ENCODE data around the gene GLUD2. TPM values are rescaled to one million over a fixed set of nuclear protein-coding genes. Genes with fewer than 3 reads are reported as not detected.

Gene GLUD2
- polyA plus RNA-seq, 1 of the 3 experiments (the other 2 are of a cell fraction), result 0.03 TPM

GRCh38 chrX:120999413-120999812 lies 48.0 kb upstream of the GLUD2 start (continued):
- TF ChIP-seq USF2 (IDR thresholded peaks at IDR 0.05; ENCODE audit: borderline replicate concordance, low read depth, low read length) (no peak), NRF1 (IDR thresholded peaks at IDR 0.05; ENCODE audit: low read depth, low read length) (no peak), CHD2 (IDR thresholded peaks at IDR 0.05; ENCODE audit: low read length, partially characterized antibody) (no peak), POLR2AphosphoS5 (IDR thresholded peaks at IDR 0.05; ENCODE audit: low read depth, low read length) (no peak), IRF3 (IDR thresholded peaks at IDR 0.05; ENCODE audit: low read depth, low read length) (no peak)

DNA sequence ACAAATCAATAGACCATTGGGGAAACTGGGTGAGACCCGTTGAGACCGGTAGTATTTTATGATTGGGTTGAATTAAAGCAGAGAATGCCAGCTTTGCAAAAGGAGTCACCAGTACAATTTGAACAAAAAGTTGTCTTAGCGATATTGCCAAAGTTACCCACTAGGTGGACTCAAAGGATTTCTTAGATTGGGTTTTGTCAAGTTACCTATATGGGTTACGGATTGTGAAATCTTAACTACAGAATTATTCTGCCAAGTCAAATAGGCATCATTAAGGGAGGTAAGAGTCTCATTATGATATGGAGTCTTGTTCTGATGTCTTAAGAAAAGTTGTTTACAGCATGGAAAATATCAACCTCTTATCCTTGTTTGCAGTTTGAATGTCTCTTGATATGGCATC lies 46.8 kb upstream of the GLUD2 start:
- no peaks in the 10 kb centered on the region for H4K20me1 ChIP-seq (ENCODE audit: insufficient read depth)
- ChIA-PET CTCF (interaction anchor here (0.7 kb wide), 1 partner anchor 9 kb away, joined by 5 read pairs; no protein-coding TSS in a partner anchor), POLR2A (no interaction called here)
- no peaks in the 10 kb centered on the region for H3K9me3 ChIP-seq
- no peaks in the 10 kb centered on the region for H3F3A ChIP-seq (replicated peaks; ENCODE audit: insufficient read depth)
- H3K9ac ChIP-seq, result no peak overlapping the region
- no peaks in the 10 kb centered on the region for H3K4me1 ChIP-seq (ENCODE audit: control insufficient read depth in 1 of 2, insufficient read depth in 2 of 2, low read depth in 1 of 2, low read length in 1 of 2)
- H3K27me3 ChIP-seq (ENCODE audit: insufficient read depth), result no peaks in the 10 kb centered on the region; the same call in 1 of the 2 replicates
- no peaks in the 10 kb centered on the region; the same call in 1 of the 2 replicates for H3K9me2 ChIP-seq
- DNase-seq, result peak; percentile 3
- H3K27ac ChIP-seq (ENCODE audit: low read depth in 2 of 2, low read length in 1 of 2), result no peak overlapping the region
- H3K79me2 ChIP-seq (ENCODE audit: insufficient read depth), result no peaks in the 10 kb centered on the region
- H3K4me3 ChIP-seq (ENCODE audit: low read depth in 2 of 2, low read length in 1 of 2), result no peak overlapping the region
- WGBS (ENCODE audit: low lambda C conversion rate), result 8% methylated on average over 4 of the region's 4 CpGs
- H3K36me3 ChIP-seq (replicated peaks in 1 of 2; ENCODE audit: control insufficient read depth in 1 of 2, insufficient read depth in 2 of 2, low read length in 1 of 2), result no peaks in the 10 kb centered on the region
- H2AFZ ChIP-seq (ENCODE audit: low read depth), result no peak overlapping the region
- no peak overlapping the region for H3K4me2 ChIP-seq
- no peak for TF ChIP-seq FOXM1 (IDR thresholded peaks at IDR 0.05; ENCODE audit: low read depth)
- peak; percentile 36 for TF ChIP-seq RAD21 (IDR thresholded peaks at IDR 0.05; ENCODE audit: low read length)
- TF ChIP-seq NRF1 (IDR thresholded peaks at IDR 0.05; ENCODE audit: low read depth, low read length), result no peak
- TF ChIP-seq, protein P1, sequence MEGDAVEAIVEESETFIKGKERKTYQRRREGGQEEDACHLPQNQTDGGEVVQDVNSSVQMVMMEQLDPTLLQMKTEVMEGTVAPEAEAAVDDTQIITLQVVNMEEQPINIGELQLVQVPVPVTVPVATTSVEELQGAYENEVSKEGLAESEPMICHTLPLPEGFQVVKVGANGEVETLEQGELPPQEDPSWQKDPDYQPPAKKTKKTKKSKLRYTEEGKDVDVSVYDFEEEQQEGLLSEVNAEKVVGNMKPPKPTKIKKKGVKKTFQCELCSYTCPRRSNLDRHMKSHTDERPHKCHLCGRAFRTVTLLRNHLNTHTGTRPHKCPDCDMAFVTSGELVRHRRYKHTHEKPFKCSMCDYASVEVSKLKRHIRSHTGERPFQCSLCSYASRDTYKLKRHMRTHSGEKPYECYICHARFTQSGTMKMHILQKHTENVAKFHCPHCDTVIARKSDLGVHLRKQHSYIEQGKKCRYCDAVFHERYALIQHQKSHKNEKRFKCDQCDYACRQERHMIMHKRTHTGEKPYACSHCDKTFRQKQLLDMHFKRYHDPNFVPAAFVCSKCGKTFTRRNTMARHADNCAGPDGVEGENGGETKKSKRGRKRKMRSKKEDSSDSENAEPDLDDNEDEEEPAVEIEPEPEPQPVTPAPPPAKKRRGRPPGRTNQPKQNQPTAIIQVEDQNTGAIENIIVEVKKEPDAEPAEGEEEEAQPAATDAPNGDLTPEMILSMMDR (IDR thresholded peaks at IDR 0.05), result peak; percentile 56
- TF ChIP-seq SMC3 (IDR thresholded peaks at IDR 0.05; ENCODE audit: low read depth, low read length), result peak; percentile 16; the same call in 1 of the 2 replicates

DNA sequence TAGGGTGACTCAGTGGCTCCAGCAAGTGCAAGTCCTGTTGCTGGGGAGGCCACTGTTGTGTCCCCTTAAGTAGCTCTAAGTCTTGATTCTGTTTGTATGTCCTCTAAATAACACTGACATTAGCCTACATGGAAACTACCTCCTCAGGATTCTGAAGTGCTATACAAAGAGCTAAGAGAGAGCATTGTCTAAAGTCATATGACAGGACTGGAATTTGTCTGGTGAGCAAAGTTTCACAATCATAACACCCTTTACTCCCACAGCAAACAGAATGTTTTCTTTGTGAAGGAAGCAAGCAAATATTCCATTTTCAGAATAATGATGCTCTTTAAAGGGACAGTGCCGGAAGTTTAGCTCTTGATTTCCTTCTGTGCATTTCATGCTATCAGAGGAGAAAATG lies 38.5 kb upstream of the GLUD2 start:
- H3K4me1 ChIP-seq (ENCODE audit: control insufficient read depth in 1 of 2, insufficient read depth in 2 of 2, low read depth in 1 of 2, low read length in 1 of 2), result no peaks in the 10 kb centered on the region
- no peaks in the 10 kb centered on the region for H3K27me3 ChIP-seq (ENCODE audit: insufficient read depth)
- DNase-seq, result no peak
- H3K27ac ChIP-seq (ENCODE audit: low read depth in 2 of 2, low read length in 1 of 2), result no peak overlapping the region
- WGBS (ENCODE audit: low lambda C conversion rate), result 7% methylated on average over 1 of the region's 1 CpG
- ChIA-PET POLR2A (no interaction called here), CTCF (interaction anchor here (1.1 kb wide), 1 partner anchor 9 kb away, joined by 5 read pairs; no protein-coding TSS in a partner anchor)
- no peaks in the 10 kb centered on the region; the same call in 1 of the 2 replicates for H3K9me2 ChIP-seq
- no peak overlapping the region for H3K9ac ChIP-seq
- H4K20me1 ChIP-seq (ENCODE audit: insufficient read depth), result no peaks in the 10 kb centered on the region
- H2AFZ ChIP-seq (ENCODE audit: low read depth), result no peak overlapping the region
- no peaks in the 10 kb centered on the region for H3F3A ChIP-seq (replicated peaks; ENCODE audit: insufficient read depth)
- H3K4me3 ChIP-seq (ENCODE audit: low read depth in 2 of 2, low read length in 1 of 2), result no peak overlapping the region
- no peaks in the 10 kb centered on the region for H3K36me3 ChIP-seq (replicated peaks in 1 of 2; ENCODE audit: control insufficient read depth in 1 of 2, insufficient read depth in 2 of 2, low read length in 1 of 2)
- H3K4me2 ChIP-seq, result no peak overlapping the region
- H3K79me2 ChIP-seq (ENCODE audit: insufficient read depth), result no peaks in the 10 kb centered on the region
- H3K9me3 ChIP-seq, result no peaks in the 10 kb centered on the region
- TF ChIP-seq NFIC (IDR thresholded peaks at IDR 0.05; ENCODE audit: borderline replicate concordance) (no peak), FOSL2 (IDR thresholded peaks at IDR 0.05; ENCODE audit: borderline replicate concordance, low read depth) (no peak), REST (IDR thresholded peaks at IDR 0.05; ENCODE audit: low read depth, low read length) (no peak), USF2 (IDR thresholded peaks at IDR 0.05; ENCODE audit: borderline replicate concordance, low read depth, low read length) (no peak), GABPA (IDR thresholded peaks at IDR 0.05; ENCODE audit: low read depth) (no peak), MXI1 (IDR thresholded peaks at IDR 0.05; ENCODE audit: low read depth, low read length) (no peak)
- TF ChIP-seq, protein P2, sequence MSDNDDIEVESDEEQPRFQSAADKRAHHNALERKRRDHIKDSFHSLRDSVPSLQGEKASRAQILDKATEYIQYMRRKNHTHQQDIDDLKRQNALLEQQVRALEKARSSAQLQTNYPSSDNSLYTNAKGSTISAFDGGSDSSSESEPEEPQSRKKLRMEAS (IDR thresholded peaks at IDR 0.05; ENCODE audit: low read depth), result no peak

All from SK-N-SH (cell line).